ENCODE data around the gene GRK6. TPM values are rescaled to one million over a fixed set of nuclear protein-coding genes. Genes with fewer than 3 reads are reported as not detected.
"Not testable (repeated sequence)": the region's sequence is repeated elsewhere in the genome, so short reads cannot be mapped to it uniquely, and the experiment has no call there.

Gene GRK6
- total RNA-seq, 1 donor from 2014 or later = 12.5 TPM

- Histone ChIP-seq H3K4me3 (ENCODE audit: low read length in 3 of 3) (no peak within 1 kb of the TSS), H3K27ac (ENCODE audit: low read depth, low read length) (no peak within 1 kb of the TSS), H3K27me3 (ENCODE audit: control insufficient read depth in 3 of 3, insufficient read depth in 3 of 3, low read length in 3 of 3) (peaks cover 3 to 15% (median 14%) of the 10 kb centered on the region in 3 donors), H3K9ac (ENCODE audit: low read depth in 1 of 3, low read length in 3 of 3) (no peak within 1 kb of the TSS), H3K9me3 (ENCODE audit: control insufficient read depth in 3 of 3, low read length in 3 of 3) (no peaks in the 10 kb centered on the region), H3K36me3 (ENCODE audit: control insufficient read depth in 3 of 3, insufficient read depth in 3 of 3, low read length in 3 of 3) (no peaks in the 10 kb centered on the region), H3K4me1 (ENCODE audit: control insufficient read depth in 3 of 3, insufficient read depth in 3 of 3, low read length in 3 of 3) (peaks cover 6 to 8% (median 6%) of the 10 kb centered on the region in 3 donors)
Measured at GRCh38 chr5:177409043-177409801, 17.3 kb upstream of the GRK6 start, which contains the start of gene F12. TSS of gene F12 (minus strand) at chr5:177409564. CDS start at chr5:177409527, 37 bp downstream.

GRCh38 chr5:177410575-177410974, 15.9 kb upstream of the GRK6 start:
- Histone ChIP-seq H3K27ac (ENCODE audit: low read depth, low read length) (no peak overlapping the region), H3K9ac (ENCODE audit: low read depth in 1 of 3, low read length in 3 of 3) (no peak overlapping the region), H3K4me3 (ENCODE audit: low read length in 3 of 3) (no peak overlapping the region), H3K27me3 (ENCODE audit: control insufficient read depth in 3 of 3, insufficient read depth in 3 of 3, low read length in 3 of 3) (peaks cover 0 to 7% (median 3%) of the 10 kb centered on the region in 3 donors), H3K9me3 (ENCODE audit: control insufficient read depth in 3 of 3, low read length in 3 of 3) (no peaks in the 10 kb centered on the region), H3K4me1 (ENCODE audit: control insufficient read depth in 3 of 3, insufficient read depth in 3 of 3, low read length in 3 of 3) (no peaks in the 10 kb centered on the region), H3K36me3 (ENCODE audit: control insufficient read depth in 3 of 3, insufficient read depth in 3 of 3, low read length in 3 of 3) (no peaks in the 10 kb centered on the region)

GRCh38 chr5:177412603-177413233, 13.8 kb upstream of the GRK6 start:
- Histone ChIP-seq H3K36me3 (ENCODE audit: control insufficient read depth in 3 of 3, insufficient read depth in 3 of 3, low read length in 3 of 3) (no peaks in the 10 kb centered on the region), H3K27ac (ENCODE audit: low read depth, low read length) (no peak overlapping the region), H3K9ac (ENCODE audit: low read depth in 1 of 3, low read length in 3 of 3) (no peak overlapping the region), H3K4me1 (ENCODE audit: control insufficient read depth in 3 of 3, insufficient read depth in 3 of 3, low read length in 3 of 3) (no peaks in the 10 kb centered on the region), H3K4me3 (ENCODE audit: low read length in 3 of 3) (no peak overlapping the region), H3K27me3 (ENCODE audit: control insufficient read depth in 3 of 3, insufficient read depth in 3 of 3, low read length in 3 of 3) (peaks cover 0 to 2% (median 0%) of the 10 kb centered on the region in 3 donors), H3K9me3 (ENCODE audit: control insufficient read depth in 3 of 3, low read length in 3 of 3) (no peaks in the 10 kb centered on the region)

DNA sequence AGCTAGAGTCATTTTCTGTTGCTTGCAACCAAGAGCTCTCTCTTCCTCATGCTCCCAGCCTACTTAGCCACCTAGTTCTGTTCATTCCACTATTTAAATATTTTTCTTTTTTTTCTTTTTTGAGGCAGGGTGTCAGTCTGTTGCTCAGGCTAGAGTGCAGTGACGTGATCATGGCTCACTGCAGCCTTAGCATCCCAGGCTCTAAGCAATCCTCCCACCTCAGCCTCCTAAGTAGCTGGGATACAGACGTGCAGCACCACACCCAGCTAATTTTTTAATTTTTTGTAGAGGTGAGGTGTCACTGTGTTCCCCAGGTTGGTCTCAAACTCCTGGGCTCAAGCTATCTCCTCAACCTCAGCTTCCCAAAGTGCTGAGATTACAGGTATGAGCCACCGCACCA, 12.0 kb upstream of the GRK6 start:
- Histone ChIP-seq H3K9me3 (ENCODE audit: control insufficient read depth in 3 of 3, low read length in 3 of 3) (no peaks in the 10 kb centered on the region), H3K9ac (ENCODE audit: low read depth in 1 of 3, low read length in 3 of 3) (no peak overlapping the region), H3K27ac (ENCODE audit: low read depth, low read length) (no peak overlapping the region), H3K4me1 (ENCODE audit: control insufficient read depth in 3 of 3, insufficient read depth in 3 of 3, low read length in 3 of 3) (no peaks in the 10 kb centered on the region), H3K4me3 (ENCODE audit: low read length in 3 of 3) (no peak overlapping the region), H3K36me3 (ENCODE audit: control insufficient read depth in 3 of 3, insufficient read depth in 3 of 3, low read length in 3 of 3) (no peaks in the 10 kb centered on the region), H3K27me3 (ENCODE audit: control insufficient read depth in 3 of 3, insufficient read depth in 3 of 3, low read length in 3 of 3) (peaks cover 0 to 2% (median 0%) of the 10 kb centered on the region in 3 donors)

GRCh38 chr5:177417081-177417480, 9.4 kb upstream of the GRK6 start:
- H3K9me3 ChIP-seq (ENCODE audit: control insufficient read depth in 3 of 3, low read length in 3 of 3); H3K4me1 ChIP-seq (ENCODE audit: control insufficient read depth in 3 of 3, insufficient read depth in 3 of 3, low read length in 3 of 3); H3K4me3 ChIP-seq (ENCODE audit: low read length in 3 of 3); H3K27ac ChIP-seq (ENCODE audit: low read depth, low read length); H3K27me3 ChIP-seq (ENCODE audit: control insufficient read depth in 3 of 3, insufficient read depth in 3 of 3, low read length in 3 of 3); H3K9ac ChIP-seq (ENCODE audit: low read depth in 1 of 3, low read length in 3 of 3); H3K36me3 ChIP-seq (ENCODE audit: control insufficient read depth in 3 of 3, insufficient read depth in 3 of 3, low read length in 3 of 3): not testable (repeated sequence)

DNA sequence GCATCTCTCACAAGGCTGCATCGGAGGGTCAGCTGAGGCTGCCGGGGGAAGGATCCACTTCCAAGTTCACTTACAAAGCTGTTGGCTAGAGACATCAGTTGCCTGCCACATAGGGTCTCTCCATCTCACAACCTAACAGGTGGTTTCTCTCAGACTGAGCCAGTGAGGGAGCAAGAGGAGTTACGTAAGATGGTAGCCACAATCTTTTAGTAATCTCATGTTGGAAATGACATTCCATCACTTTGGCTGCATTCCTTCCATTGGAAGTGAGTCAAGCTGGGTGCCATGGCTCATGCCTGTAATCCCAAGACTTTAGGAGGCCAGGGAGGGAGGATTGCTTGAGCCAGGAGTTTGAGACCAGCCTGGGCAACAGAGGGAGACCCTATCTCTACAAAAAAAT, 7.4 kb upstream of the GRK6 start:
- Histone ChIP-seq H3K9ac (ENCODE audit: low read depth in 1 of 3, low read length in 3 of 3) (no peak overlapping the region), H3K27me3 (ENCODE audit: control insufficient read depth in 3 of 3, insufficient read depth in 3 of 3, low read length in 3 of 3) (peaks cover 0 to under 1% (median 0%) of the 10 kb centered on the region in 3 donors), H3K9me3 (ENCODE audit: control insufficient read depth in 3 of 3, low read length in 3 of 3) (no peaks in the 10 kb centered on the region), H3K4me3 (ENCODE audit: low read length in 3 of 3) (no peak overlapping the region), H3K36me3 (ENCODE audit: control insufficient read depth in 3 of 3, insufficient read depth in 3 of 3, low read length in 3 of 3) (no peaks in the 10 kb centered on the region), H3K4me1 (ENCODE audit: control insufficient read depth in 3 of 3, insufficient read depth in 3 of 3, low read length in 3 of 3) (no peaks in the 10 kb centered on the region), H3K27ac (ENCODE audit: low read depth, low read length) (no peak overlapping the region)

GRCh38 chr5:177420472-177420871, 6.0 kb upstream of the GRK6 start:
- H3K27ac ChIP-seq (ENCODE audit: low read depth, low read length); H3K36me3 ChIP-seq (ENCODE audit: control insufficient read depth in 3 of 3, insufficient read depth in 3 of 3, low read length in 3 of 3); H3K9me3 ChIP-seq (ENCODE audit: control insufficient read depth in 3 of 3, low read length in 3 of 3); H3K9ac ChIP-seq (ENCODE audit: low read depth in 1 of 3, low read length in 3 of 3); H3K27me3 ChIP-seq (ENCODE audit: control insufficient read depth in 3 of 3, insufficient read depth in 3 of 3, low read length in 3 of 3); H3K4me1 ChIP-seq (ENCODE audit: control insufficient read depth in 3 of 3, insufficient read depth in 3 of 3, low read length in 3 of 3); H3K4me3 ChIP-seq (ENCODE audit: low read length in 3 of 3): not testable (repeated sequence)

DNA sequence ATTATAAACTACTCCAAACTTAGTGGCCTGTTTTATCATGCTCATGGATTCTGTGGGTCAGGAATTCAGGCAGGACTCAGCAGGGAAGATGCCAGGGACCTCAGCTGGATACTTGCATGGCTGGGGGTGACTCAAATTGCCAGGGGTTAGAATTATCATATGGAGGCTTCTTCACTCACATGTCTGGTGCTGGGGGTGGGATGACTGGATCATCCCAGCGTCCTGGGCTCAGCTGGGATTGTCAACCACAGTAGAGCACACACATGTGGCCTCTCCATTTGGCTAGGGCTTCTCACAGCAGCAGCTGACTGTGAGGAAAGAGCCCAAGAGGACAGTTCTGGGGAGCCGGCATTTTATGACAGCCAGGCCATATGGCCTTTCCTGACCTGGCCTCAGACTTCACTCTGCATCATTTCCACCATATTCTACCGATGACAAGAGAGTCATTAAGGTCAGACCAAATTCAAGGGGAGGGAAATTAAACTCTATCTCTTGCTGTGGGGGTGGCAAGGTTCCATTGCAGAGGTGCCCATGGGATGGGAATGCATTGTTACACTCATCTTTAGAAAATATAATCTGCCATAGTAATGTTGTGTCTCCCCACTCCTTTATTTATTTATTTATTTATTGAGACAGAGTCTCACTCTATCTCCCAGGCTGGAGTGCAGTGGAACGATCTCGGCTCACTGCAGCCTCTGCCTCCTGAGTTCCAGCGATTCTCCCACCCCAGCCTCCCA, 5.2 kb upstream of the GRK6 start:
- Histone ChIP-seq H3K27ac (ENCODE audit: low read depth, low read length) (no peak overlapping the region), H3K27me3 (ENCODE audit: control insufficient read depth in 3 of 3, insufficient read depth in 3 of 3, low read length in 3 of 3) (no peaks in the 10 kb centered on the region), H3K36me3 (ENCODE audit: control insufficient read depth in 3 of 3, insufficient read depth in 3 of 3, low read length in 3 of 3) (no peaks in the 10 kb centered on the region), H3K4me3 (ENCODE audit: low read length in 3 of 3) (no peak overlapping the region), H3K9me3 (ENCODE audit: control insufficient read depth in 3 of 3, low read length in 3 of 3) (no peaks in the 10 kb centered on the region), H3K4me1 (ENCODE audit: control insufficient read depth in 3 of 3, insufficient read depth in 3 of 3, low read length in 3 of 3) (peaks cover 5 to 6% (median 6%) of the 10 kb centered on the region in 3 donors), H3K9ac (ENCODE audit: low read depth in 1 of 3, low read length in 3 of 3) (no peak overlapping the region)

DNA sequence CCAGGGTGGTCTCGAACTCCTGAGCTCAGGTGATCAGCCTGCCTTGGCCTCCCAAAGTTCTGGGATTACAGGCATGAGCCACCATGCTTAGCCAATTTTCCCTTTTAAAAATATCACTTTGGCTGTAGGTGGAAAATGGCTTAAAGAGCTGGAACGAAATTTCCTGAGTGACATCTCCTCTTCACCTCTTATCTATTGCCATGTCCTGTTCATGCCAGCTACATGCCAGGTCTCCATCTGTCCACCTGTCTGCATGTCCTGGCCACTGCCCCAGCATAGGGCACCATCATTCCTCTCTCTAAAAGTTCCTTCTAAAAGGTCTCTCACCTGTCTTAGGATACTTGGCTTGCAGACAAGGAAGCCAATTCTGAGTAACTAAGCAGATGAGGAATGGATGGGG, 2.8 kb upstream of the GRK6 start:
- H3K4me3 ChIP-seq (ENCODE audit: low read length in 3 of 3) = no peak overlapping the region
- peaks cover 20 to 24% (median 20%) of the 10 kb centered on the region in 3 donors for H3K4me1 ChIP-seq (ENCODE audit: control insufficient read depth in 3 of 3, insufficient read depth in 3 of 3, low read length in 3 of 3)
- H3K27me3 ChIP-seq (ENCODE audit: control insufficient read depth in 3 of 3, insufficient read depth in 3 of 3, low read length in 3 of 3) = no peaks in the 10 kb centered on the region
- no peak overlapping the region for H3K27ac ChIP-seq (ENCODE audit: low read depth, low read length)
- no peaks in the 10 kb centered on the region for H3K9me3 ChIP-seq (ENCODE audit: control insufficient read depth in 3 of 3, low read length in 3 of 3)
- no peaks in the 10 kb centered on the region for H3K36me3 ChIP-seq (ENCODE audit: control insufficient read depth in 3 of 3, insufficient read depth in 3 of 3, low read length in 3 of 3)
- no peak overlapping the region for H3K9ac ChIP-seq (ENCODE audit: low read depth in 1 of 3, low read length in 3 of 3)
